KMS-11 (cell line): ENCODE measurements around the gene FAM25G.

Experiments
- H2AFZ ChIP-seq: fragments of 200-600 bp; sonication (generic); 2 replicates; pipeline ENCODE4 v1.6.1; 2016; ENCODE audit warnings: antibody characterized with exemption, mixed run types, low read depth
- H3K27ac ChIP-seq: fragments of 200-600 bp; sonication (generic); 2 replicates; pipeline ENCODE4 v1.6.1; 2016; ENCODE audit warnings: mild to moderate bottlenecking, mixed run types
- H3K27me3 ChIP-seq: fragments of 200-600 bp; sonication (generic); 2 replicates; pipeline ENCODE4 v1.6.1; 2017; ENCODE audit warnings: mild to moderate bottlenecking, low read depth, mixed run types, moderate library complexity; ENCODE audit not compliant: insufficient read depth
- H3K36me3 ChIP-seq: fragments of 200-600 bp; sonication (generic); 2 replicates; pipeline ENCODE4 v1.6.1; 2017; ENCODE audit warnings: mild to moderate bottlenecking, mixed run types; ENCODE audit not compliant: insufficient read depth
- H3K4me1 ChIP-seq: fragments of 200-600 bp; sonication (generic); 2 replicates; pipeline ENCODE4 v1.6.1; 2016; ENCODE audit warnings: mild to moderate bottlenecking, low read depth, mixed run types; ENCODE audit not compliant: poor library complexity, severe bottlenecking
- H3K4me2 ChIP-seq: fragments of 200-600 bp; sonication (generic); 2 replicates; pipeline ENCODE4 v1.7.0; 2016; ENCODE audit warnings: mild to moderate bottlenecking, mixed run types
- H3K4me3 ChIP-seq: fragments of 200-600 bp; sonication (generic); IDR thresholded peaks from 2 replicates; pipeline ENCODE4 v1.6.1; 2017; ENCODE audit warnings: low read depth, low read length, mixed read lengths; ENCODE audit not compliant: insufficient read depth
- H3K79me2 ChIP-seq: fragments of 200-600 bp; sonication (generic); 2 replicates; pipeline ENCODE4 v1.6.1; 2016; ENCODE audit warnings: low read depth, mixed run types; ENCODE audit not compliant: insufficient read depth
- H3K9ac ChIP-seq: fragments of 200-600 bp; sonication (generic); 2 replicates; pipeline ENCODE4 v1.6.1; 2016; ENCODE audit warnings: mild to moderate bottlenecking, mixed run types
- H4K20me1 ChIP-seq: fragments of 200-600 bp; sonication (generic); 2 replicates; pipeline ENCODE4 v1.6.1; 2016; ENCODE audit warnings: mild to moderate bottlenecking, mixed run types; ENCODE audit not compliant: insufficient read depth
- CTCF ChIP-seq: fragments of 200-600 bp; sonication (generic); conservative IDR thresholded peaks from 2 replicates; pipeline ENCODE4 v1.6.1; 2017; ENCODE audit warnings: low read depth, mild to moderate bottlenecking, antibody characterized with exemption, low read length, moderate library complexity, mixed read lengths

FAM25G gene

GRCh38 chr10:47454008-47454779 is 37.3 kb downstream of the FAM25G start:
- Histone ChIP-seq H3K4me2 (no peak overlapping the region), H3K36me3 (no peaks in the 10 kb centered on the region), H4K20me1 (no peaks in the 10 kb centered on the region), H3K27ac (no peak overlapping the region), H3K79me2 (no peaks in the 10 kb centered on the region), H3K27me3 (no peaks in the 10 kb centered on the region), H3K4me3 (no peak overlapping the region), H3K4me1 (no peaks in the 10 kb centered on the region), H2AFZ (no peak overlapping the region), H3K9ac (no peak overlapping the region)
- no peak for TF ChIP-seq CTCF

GRCh38 chr10:47453141-47454007 is 38.1 kb downstream of the FAM25G start:
- no peaks in the 10 kb centered on the region for H3K4me1 ChIP-seq
- no peak overlapping the region for H3K9ac ChIP-seq
- no peak overlapping the region for H3K4me2 ChIP-seq
- no peaks in the 10 kb centered on the region for H3K27me3 ChIP-seq
- H3K4me3 ChIP-seq, result no peak overlapping the region
- H4K20me1 ChIP-seq, result no peaks in the 10 kb centered on the region
- H3K36me3 ChIP-seq, result no peaks in the 10 kb centered on the region
- H2AFZ ChIP-seq, result no peak overlapping the region
- H3K27ac ChIP-seq, result no peak overlapping the region
- TF ChIP-seq CTCF, result no peak
- no peaks in the 10 kb centered on the region for H3K79me2 ChIP-seq

- no peak overlapping the region for H3K9ac ChIP-seq
- no peak overlapping the region for H3K27ac ChIP-seq
- no peaks in the 10 kb centered on the region for H3K4me1 ChIP-seq
Observed at GRCh38 chr10:47452495-47453140, 38.9 kb downstream of the FAM25G start.

More at GRCh38 chr10:47452495-47453140, 38.9 kb downstream of the FAM25G start:
- Histone ChIP-seq H3K36me3 (no peaks in the 10 kb centered on the region), H3K79me2 (no peaks in the 10 kb centered on the region), H4K20me1 (no peaks in the 10 kb centered on the region), H2AFZ (no peak overlapping the region), H3K4me2 (no peak overlapping the region), H3K4me3 (no peak overlapping the region), H3K27me3 (no peaks in the 10 kb centered on the region)
- TF ChIP-seq CTCF, result no peak
